ENCODE results near the gene NBPF4. TPM values are rescaled to one million over a fixed set of nuclear protein-coding genes. Genes with fewer than 3 reads are reported as not detected.
"Not testable (repeated sequence)": the region's sequence is repeated elsewhere in the genome, so short reads cannot be mapped to it uniquely, and the experiment has no call there.

The NBPF4 gene
- total and polyA plus RNA-seq, 2 experiments from 2014 or later = not detected

- not testable (repeated sequence) for H3K36me3 Mint-ChIP-seq (ENCODE audit: low read depth); H2AFZ ChIP-seq; H3K27ac ChIP-seq (ENCODE audit: low read depth); H3K36me3 ChIP-seq (ENCODE audit: insufficient read depth); H3K27ac Mint-ChIP-seq; H3K4me1 Mint-ChIP-seq; H3F3A ChIP-seq (replicated peaks; ENCODE audit: low read depth); H3K27me3 ChIP-seq (ENCODE audit: insufficient read depth); H3K79me2 ChIP-seq (replicated peaks; ENCODE audit: insufficient read depth); H4K20me1 ChIP-seq (replicated peaks; ENCODE audit: insufficient read depth); H3K27me3 Mint-ChIP-seq (ENCODE audit: insufficient read depth, low read depth, poor library complexity); H3K9me3 Mint-ChIP-seq; H3K4me3 Mint-ChIP-seq; H3K9me2 ChIP-seq (ENCODE audit: insufficient read depth); H3K4me3 ChIP-seq; DNase-seq (ENCODE audit: low spot score); H3K4me2 ChIP-seq; H3K4me1 ChIP-seq (ENCODE audit: insufficient read depth)
- peak; percentile 94 for ATAC-seq
Measured at GRCh38 chr1:108260578-108261259, 16.8 kb upstream of the NBPF4 start.

- H2AFZ ChIP-seq; H3K9me2 ChIP-seq (ENCODE audit: insufficient read depth); H3K4me1 Mint-ChIP-seq; H3K4me2 ChIP-seq; H3K27me3 ChIP-seq (ENCODE audit: insufficient read depth); H3K36me3 ChIP-seq (ENCODE audit: insufficient read depth); H3K9me3 Mint-ChIP-seq; H3K4me1 ChIP-seq (ENCODE audit: insufficient read depth); H3K79me2 ChIP-seq (replicated peaks; ENCODE audit: insufficient read depth); H3K4me3 ChIP-seq; H3K36me3 Mint-ChIP-seq (ENCODE audit: low read depth); H4K20me1 ChIP-seq (replicated peaks; ENCODE audit: insufficient read depth); DNase-seq (ENCODE audit: low spot score); H3K27me3 Mint-ChIP-seq (ENCODE audit: insufficient read depth, low read depth, poor library complexity); H3K4me3 Mint-ChIP-seq; H3F3A ChIP-seq (replicated peaks; ENCODE audit: low read depth); H3K27ac Mint-ChIP-seq; H3K27ac ChIP-seq (ENCODE audit: low read depth); ATAC-seq: not testable (repeated sequence)
Measured at GRCh38 chr1:108255426-108255825, 11.6 kb upstream of the NBPF4 start.

- not testable (repeated sequence) for H3K27me3 ChIP-seq (ENCODE audit: insufficient read depth); H3K4me1 Mint-ChIP-seq; H3K36me3 ChIP-seq (ENCODE audit: insufficient read depth); H3K4me2 ChIP-seq; H3K9me3 Mint-ChIP-seq; H3K27ac Mint-ChIP-seq; H2AFZ ChIP-seq; H3K27me3 Mint-ChIP-seq (ENCODE audit: insufficient read depth, low read depth, poor library complexity); H3K79me2 ChIP-seq (replicated peaks; ENCODE audit: insufficient read depth); H3K27ac ChIP-seq (ENCODE audit: low read depth); H3K9me2 ChIP-seq (ENCODE audit: insufficient read depth); H3K4me3 ChIP-seq; H3K4me3 Mint-ChIP-seq; H4K20me1 ChIP-seq (replicated peaks; ENCODE audit: insufficient read depth); H3K4me1 ChIP-seq (ENCODE audit: insufficient read depth); ATAC-seq; H3K36me3 Mint-ChIP-seq (ENCODE audit: low read depth); DNase-seq (ENCODE audit: low spot score); H3F3A ChIP-seq (replicated peaks; ENCODE audit: low read depth)
Measured at GRCh38 chr1:108239426-108239825, 4.5 kb downstream of the NBPF4 start.

- not testable (repeated sequence) for H3K9me3 Mint-ChIP-seq; H3F3A ChIP-seq (replicated peaks; ENCODE audit: low read depth); H3K4me2 ChIP-seq; DNase-seq (ENCODE audit: low spot score); H3K27ac Mint-ChIP-seq; H4K20me1 ChIP-seq (replicated peaks; ENCODE audit: insufficient read depth); H3K36me3 ChIP-seq (ENCODE audit: insufficient read depth); H3K36me3 Mint-ChIP-seq (ENCODE audit: low read depth); H3K27me3 Mint-ChIP-seq (ENCODE audit: insufficient read depth, low read depth, poor library complexity); H3K4me1 ChIP-seq (ENCODE audit: insufficient read depth); ATAC-seq; H3K4me3 ChIP-seq; H3K4me3 Mint-ChIP-seq; H3K27me3 ChIP-seq (ENCODE audit: insufficient read depth); H2AFZ ChIP-seq; H3K9me2 ChIP-seq (ENCODE audit: insufficient read depth); H3K27ac ChIP-seq (ENCODE audit: low read depth); H3K4me1 Mint-ChIP-seq; H3K79me2 ChIP-seq (replicated peaks; ENCODE audit: insufficient read depth)
Measured at GRCh38 chr1:108235308-108235707, 8.6 kb downstream of the NBPF4 start.

- not testable (repeated sequence) for H3K4me2 ChIP-seq; H3K9me3 Mint-ChIP-seq; H3K27ac Mint-ChIP-seq; H4K20me1 ChIP-seq (replicated peaks; ENCODE audit: insufficient read depth); H3K27me3 Mint-ChIP-seq (ENCODE audit: insufficient read depth, low read depth, poor library complexity); H3K9me2 ChIP-seq (ENCODE audit: insufficient read depth); H3K27ac ChIP-seq (ENCODE audit: low read depth); H3K4me3 Mint-ChIP-seq; DNase-seq (ENCODE audit: low spot score); H3K36me3 Mint-ChIP-seq (ENCODE audit: low read depth); H3K4me1 Mint-ChIP-seq; H3K79me2 ChIP-seq (replicated peaks; ENCODE audit: insufficient read depth); H3K4me3 ChIP-seq; H3K27me3 ChIP-seq (ENCODE audit: insufficient read depth); ATAC-seq; H2AFZ ChIP-seq; H3K36me3 ChIP-seq (ENCODE audit: insufficient read depth); H3F3A ChIP-seq (replicated peaks; ENCODE audit: low read depth); H3K4me1 ChIP-seq (ENCODE audit: insufficient read depth)
Measured at GRCh38 chr1:108232183-108232582, 11.7 kb downstream of the NBPF4 start.

GRCh38 chr1:108229976-108230375 lies 13.9 kb downstream of the NBPF4 start:
- not testable (repeated sequence) for H3K4me3 Mint-ChIP-seq; H3K27me3 ChIP-seq (ENCODE audit: insufficient read depth); H3K4me1 Mint-ChIP-seq; H3K27ac Mint-ChIP-seq; H4K20me1 ChIP-seq (replicated peaks; ENCODE audit: insufficient read depth); H3K4me3 ChIP-seq; H3K36me3 ChIP-seq (ENCODE audit: insufficient read depth); H3K36me3 Mint-ChIP-seq (ENCODE audit: low read depth); H3K79me2 ChIP-seq (replicated peaks; ENCODE audit: insufficient read depth); H3K27ac ChIP-seq (ENCODE audit: low read depth); ATAC-seq; H3K9me2 ChIP-seq (ENCODE audit: insufficient read depth); H3F3A ChIP-seq (replicated peaks; ENCODE audit: low read depth); H3K4me2 ChIP-seq; H3K4me1 ChIP-seq (ENCODE audit: insufficient read depth); H2AFZ ChIP-seq; H3K9me3 Mint-ChIP-seq; H3K27me3 Mint-ChIP-seq (ENCODE audit: insufficient read depth, low read depth, poor library complexity); DNase-seq (ENCODE audit: low spot score)

- not testable (repeated sequence) for H3F3A ChIP-seq (replicated peaks; ENCODE audit: low read depth); H3K4me3 Mint-ChIP-seq; H3K36me3 ChIP-seq (ENCODE audit: insufficient read depth); H2AFZ ChIP-seq; H3K9me3 Mint-ChIP-seq; H3K9me2 ChIP-seq (ENCODE audit: insufficient read depth); H3K4me3 ChIP-seq; H3K36me3 Mint-ChIP-seq (ENCODE audit: low read depth); H3K4me2 ChIP-seq; H4K20me1 ChIP-seq (replicated peaks; ENCODE audit: insufficient read depth); H3K27ac ChIP-seq (ENCODE audit: low read depth); H3K79me2 ChIP-seq (replicated peaks; ENCODE audit: insufficient read depth); H3K4me1 Mint-ChIP-seq; DNase-seq (ENCODE audit: low spot score); H3K4me1 ChIP-seq (ENCODE audit: insufficient read depth); H3K27me3 ChIP-seq (ENCODE audit: insufficient read depth); H3K27ac Mint-ChIP-seq; ATAC-seq; H3K27me3 Mint-ChIP-seq (ENCODE audit: insufficient read depth, low read depth, poor library complexity)
Measured at GRCh38 chr1:108227772-108228171, 16.1 kb downstream of the NBPF4 start.
